ENCODE results near the gene PGC.

The PGC gene

DNA sequence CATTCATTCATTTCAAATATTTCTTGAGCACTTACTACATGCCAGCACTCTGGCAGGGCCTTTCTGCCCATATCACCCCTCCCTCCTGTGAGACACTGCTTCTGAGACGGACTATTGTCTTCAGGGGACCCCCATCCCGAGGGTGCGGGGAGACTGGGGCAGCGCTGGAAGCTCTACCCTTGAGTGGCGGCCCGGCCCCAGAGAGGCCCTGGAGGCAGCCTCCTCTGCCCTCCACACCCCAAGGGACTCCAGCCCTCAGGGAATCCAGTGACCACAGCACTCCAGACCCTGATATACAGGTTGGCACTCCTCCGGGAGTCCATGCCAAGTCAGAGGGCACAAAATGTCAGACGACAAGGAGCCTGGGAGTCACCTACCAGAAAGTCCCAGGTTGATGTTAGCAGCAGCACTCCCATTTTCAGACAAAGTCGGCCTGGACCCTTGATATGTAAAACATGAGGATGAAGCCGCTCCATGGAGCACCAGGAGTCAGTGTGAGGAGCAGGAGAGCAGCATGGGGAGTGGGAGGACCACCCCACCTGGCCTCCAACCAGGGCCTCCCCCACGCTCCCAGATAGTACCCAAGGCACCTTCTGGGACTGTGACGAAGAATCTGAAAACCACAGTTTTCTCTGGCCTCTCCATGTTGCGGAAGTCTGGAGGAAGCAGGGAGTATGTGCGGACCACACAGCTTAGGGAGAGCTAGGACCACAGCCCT lies 32.5 kb downstream of the PGC start:
- DNase-seq (ENCODE audit: low read depth in 2 of 2) = no peak

GRCh38 chr6:41713650-41714291 lies 33.4 kb downstream of the PGC start:
- DNase-seq (ENCODE audit: low read depth in 2 of 2) = no peak

DNA sequence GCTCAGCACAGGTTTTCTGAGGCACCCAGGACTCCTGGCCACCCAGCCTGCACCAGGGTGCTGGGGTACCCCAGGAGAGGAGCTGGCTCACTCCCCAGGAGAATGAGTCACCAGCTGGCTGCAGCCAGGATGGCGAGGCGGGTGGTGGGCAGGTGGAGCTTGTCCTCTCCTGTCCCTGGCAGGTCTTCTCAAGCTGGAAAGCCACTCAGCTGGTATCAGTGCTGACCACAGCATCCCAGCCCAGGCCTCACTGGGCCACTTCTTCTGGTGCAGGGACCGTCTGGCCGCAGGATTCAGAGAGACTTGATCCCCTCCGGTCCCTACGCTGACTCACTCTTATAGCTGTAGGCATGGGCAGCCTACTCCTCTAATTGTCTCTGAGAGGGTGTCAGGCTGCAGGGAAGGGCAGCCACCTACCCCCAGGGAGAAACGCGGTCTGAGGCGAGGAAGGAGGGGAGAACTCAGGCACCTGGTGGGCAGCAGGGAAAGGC lies 34.0 kb downstream of the PGC start:
- no peak for DNase-seq (ENCODE audit: low read depth in 2 of 2)

DNA sequence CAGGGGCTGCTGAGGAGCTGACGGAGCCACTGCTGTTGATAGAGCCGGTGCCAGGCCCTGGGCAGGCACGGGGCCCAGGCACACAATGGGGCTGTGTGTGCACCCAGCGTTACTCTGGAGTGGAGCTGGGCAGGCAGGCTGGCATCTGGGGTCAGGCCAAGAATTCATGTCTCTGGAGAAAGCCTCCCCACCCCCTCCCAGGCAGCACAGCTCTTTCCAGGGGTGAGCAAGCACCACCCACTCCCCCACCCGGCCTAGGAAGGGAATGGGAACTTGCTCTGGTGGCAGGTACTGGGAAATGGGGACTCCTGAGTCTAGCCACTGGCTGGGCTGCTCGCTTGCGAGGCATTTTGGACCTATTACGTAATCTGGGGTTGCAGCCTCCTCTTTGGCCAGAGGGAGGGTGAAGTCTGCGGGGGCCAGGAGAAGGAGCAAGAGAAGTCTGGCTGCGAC lies 34.5 kb downstream of the PGC start:
- DNase-seq (ENCODE audit: low read depth in 2 of 2) = no peak

DNA sequence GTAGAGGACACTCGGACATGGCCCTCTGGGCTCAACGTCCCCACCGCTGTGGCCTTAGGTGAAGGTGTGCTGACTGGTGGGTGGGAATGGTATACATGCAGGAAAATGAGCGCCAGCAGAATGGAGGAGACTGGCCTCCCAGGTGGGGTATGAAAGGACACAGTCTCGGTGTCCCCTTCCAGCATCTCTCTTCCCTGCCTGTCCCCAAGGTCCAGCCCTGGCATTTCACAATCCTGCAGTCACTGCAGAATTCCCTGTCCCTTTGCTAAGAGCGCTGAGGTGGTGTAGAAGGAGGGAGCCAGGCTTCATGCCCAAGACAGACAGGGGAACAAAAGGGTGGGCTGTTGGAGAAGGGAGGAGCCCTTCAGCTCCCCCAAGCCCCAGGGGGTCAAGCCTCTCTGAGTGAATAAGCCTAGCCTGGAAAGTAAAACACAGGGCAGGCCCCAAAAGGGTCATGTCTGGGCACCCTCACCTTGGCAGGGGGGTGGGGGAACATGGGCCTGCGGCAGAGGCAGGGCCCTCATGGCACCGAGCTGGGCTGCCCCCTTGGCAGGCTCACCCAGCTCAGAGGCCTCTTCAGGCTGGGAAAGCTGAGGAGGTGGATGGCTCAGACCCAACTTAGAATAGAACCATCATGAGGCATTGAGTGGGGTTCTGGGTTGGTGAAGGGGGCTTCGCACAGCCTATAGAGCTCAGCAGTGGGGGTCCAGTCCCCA lies 35.7 kb downstream of the PGC start:
- DNase-seq (ENCODE audit: low read depth in 2 of 2) = no peak

DNA sequence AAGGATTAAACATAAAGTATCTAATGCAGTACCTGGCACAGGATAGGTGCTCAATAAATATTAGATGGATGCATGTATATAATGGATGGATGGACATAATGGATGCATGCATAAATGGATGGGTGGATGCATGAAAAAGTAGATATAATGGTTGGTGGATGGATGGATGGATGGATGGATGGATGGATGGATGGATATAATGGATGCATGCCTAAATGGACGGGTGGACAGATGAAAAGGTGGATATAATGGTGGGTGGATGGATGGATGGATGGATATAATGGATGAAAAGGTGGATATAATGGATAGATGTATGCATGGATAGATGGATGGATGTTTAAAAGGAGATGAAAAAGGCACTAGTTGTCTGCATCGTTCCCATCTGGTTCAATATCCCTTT lies 37.8 kb downstream of the PGC start:
- DNase-seq (ENCODE audit: low read depth in 2 of 2) = no peak

DNA sequence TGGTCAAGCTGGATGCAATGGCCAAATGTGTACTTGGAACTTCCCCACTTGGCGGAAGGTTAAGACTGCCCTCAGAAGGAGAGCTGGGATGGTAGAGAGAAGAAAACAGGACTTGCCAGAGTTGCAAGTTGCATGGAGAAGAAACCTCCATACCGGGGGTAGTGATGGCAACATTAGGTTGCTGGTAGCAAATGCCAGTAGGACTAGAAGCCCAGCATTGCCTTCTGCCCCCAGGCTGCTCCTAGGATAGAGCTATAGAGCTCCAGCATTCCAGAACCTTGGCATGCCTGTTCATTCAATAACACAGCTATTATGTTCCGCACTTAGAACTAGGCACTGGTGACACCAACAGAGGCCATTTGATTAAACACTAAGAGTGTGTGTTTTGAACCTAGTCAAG lies 38.3 kb downstream of the PGC start:
- no peak for DNase-seq (ENCODE audit: low read depth in 2 of 2)

DNA sequence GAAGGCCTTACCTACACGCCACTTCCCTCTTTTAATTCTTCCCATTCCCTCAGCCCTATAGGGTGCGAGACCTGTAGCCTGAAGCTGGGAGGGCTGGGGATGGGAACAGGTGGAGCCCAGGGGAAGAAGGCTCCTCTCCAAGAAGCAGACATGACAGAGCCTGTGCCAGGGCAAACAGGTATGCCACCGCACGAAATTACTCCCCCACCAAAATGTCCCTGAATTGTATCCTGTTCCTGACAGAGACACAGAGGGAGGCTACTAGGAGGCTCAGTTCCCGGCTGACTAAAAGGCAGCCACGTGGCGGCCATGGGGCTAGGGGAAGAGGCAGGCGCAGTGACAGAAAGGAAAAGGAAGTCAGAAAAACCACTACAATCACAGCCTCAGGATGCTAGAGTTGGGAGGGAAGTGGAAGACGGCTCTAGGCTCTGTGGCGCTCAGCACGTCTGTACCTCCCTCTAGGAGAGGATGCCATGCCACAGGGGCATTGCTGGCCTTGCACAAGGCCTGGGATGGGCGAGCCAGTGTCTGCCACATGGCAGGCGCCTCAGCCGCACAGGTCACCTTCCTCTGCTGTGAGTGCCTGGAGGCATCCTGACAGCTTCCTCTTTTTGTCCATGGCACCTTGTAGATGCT lies 39.5 kb downstream of the PGC start:
- DNase-seq (ENCODE audit: low read depth in 2 of 2) = no peak

DNA sequence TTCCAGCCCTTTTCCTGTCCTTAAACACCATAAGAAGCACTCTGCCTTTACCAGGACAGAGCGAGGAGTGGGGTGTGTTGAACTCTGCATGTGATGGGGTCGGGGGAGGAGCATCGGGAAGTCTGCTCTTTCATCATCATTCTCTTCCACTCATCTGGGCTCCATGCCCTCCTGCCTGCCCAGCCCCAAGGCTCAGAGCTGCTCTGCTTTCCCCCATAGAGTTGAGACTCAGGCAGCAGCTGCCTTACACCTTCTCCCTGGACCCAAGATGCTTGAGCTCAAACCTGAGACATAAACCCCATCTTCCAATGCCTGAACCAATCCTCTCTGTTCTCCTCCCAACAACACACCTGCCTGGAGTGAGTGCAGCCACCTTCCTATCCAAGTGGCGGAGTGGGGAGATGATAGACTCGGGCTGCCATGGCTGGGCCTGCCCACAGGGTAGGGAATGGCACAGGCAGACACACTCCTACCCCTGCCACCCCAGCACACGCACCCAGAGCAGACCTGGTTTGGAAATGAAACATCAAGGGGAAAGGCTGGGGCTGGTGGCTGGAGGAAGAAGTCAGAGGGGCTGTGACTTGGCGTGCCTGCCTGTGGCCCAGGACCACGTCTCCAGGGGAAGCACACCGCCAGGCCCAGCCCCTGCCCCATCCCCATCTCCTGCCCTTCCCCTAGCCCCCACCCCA lies 40.2 kb downstream of the PGC start:
- no peak for DNase-seq (ENCODE audit: low read depth in 2 of 2)

DNA sequence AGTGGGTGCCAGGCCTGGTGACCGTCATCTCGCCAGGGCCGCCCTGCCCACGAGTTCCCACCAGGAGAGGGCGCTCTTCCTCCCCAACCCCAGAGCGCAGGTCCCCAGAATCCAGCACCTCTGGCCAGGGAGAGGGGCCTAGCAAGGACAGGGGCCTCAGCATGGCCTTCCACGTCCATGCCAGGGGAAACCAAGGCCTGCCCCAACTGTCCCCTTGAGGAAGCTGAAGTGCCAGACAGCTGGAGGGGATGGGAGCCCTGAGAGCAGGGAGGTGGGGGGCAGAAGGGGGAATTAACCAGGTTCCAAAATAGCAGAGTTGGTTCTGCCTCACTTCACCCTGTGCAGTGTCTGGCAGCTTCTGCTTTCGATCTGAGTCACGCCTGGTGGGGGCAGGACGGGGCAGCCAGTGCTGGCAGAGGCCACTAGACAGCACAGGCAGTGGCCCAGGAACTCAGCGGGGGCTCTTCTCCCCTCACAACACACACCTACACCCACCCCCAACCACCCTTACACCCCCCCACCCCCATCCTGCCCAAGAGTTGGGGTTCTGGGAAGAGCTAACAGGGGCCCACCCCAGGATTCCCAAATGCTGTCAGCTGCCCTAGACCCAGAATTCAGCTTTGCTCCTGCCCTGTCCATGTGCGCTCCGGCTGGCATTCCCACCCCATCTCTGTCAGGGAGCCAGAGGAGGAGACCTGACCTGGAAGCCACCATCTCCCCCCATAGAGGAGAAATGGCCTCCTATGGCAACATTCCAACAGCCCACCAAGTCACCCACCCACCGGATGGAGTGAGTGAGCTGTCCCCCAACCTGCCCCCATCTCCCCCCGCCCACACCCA lies 41.0 kb downstream of the PGC start:
- peak; percentile 21 to 29 for DNase-seq (ENCODE audit: low read depth in 2 of 2)

DNA sequence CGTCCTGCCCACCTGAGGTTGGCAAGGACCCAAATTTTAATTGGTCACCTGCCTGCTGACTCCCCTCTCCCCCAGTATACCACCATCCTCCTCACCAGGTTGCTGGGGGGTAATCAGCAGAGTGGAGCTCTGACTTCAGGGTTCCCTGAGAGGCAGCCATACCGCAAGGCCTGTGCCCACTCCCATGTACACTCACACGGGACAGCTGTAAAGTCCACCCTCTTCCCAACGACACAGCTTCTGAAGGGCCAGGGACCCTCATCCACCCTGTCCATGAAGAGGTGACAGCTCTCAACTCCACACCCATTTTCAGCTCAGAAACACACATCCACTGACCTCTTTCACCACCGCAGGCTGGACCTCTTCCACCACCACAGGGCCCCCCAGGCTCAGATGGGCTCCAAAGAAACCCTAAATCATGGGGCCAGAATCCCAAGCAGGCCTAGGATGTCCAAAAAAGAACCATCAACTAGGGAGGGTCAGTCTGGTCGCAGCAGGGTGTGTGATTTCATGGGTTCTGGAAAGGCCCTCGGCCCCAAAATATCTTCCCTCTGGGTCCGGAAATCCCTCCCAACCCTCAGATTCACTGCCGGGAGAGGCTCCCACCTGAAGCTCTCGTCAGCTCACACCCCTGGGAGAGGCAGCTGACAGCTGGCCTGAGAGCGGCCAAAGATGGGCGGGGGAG lies 41.7 kb downstream of the PGC start:
- DNase-seq (ENCODE audit: low read depth in 2 of 2) = no peak

DNA sequence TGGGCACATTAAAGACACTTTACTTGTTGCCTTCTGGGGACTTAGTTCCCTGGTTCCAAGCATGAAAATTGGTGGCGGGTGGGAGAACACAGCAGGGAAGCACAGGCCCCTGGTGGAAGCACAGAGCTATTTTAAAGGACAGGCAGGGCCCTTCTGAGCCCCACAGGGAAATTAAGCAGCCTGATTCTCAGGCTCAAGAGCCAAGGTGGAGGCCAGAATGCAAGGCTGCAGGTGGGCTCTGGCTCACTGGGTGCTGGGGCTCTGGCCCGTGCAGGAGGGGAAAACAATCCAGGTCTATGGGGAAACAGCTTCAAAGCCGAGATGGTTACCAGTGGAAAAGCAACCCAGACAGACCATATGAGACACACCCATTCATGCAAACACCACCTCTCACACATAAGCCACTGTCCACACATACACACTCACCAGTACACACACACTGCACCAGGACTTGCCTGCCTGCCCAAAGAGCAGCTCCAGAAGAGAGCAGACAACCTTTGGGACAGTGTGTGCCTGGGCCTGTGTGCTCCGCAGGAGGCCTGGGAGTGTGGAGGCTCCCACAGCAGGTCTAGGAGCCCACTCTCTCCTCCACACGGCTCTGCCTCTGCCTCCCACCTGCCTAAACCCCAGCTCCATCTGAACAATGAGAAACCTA lies 42.4 kb downstream of the PGC start:
- no peak for DNase-seq (ENCODE audit: low read depth in 2 of 2)

GRCh38 chr6:41704028-41704427 lies 43.2 kb downstream of the PGC start:
- DNase-seq (ENCODE audit: low read depth in 2 of 2) = no peak

DNA sequence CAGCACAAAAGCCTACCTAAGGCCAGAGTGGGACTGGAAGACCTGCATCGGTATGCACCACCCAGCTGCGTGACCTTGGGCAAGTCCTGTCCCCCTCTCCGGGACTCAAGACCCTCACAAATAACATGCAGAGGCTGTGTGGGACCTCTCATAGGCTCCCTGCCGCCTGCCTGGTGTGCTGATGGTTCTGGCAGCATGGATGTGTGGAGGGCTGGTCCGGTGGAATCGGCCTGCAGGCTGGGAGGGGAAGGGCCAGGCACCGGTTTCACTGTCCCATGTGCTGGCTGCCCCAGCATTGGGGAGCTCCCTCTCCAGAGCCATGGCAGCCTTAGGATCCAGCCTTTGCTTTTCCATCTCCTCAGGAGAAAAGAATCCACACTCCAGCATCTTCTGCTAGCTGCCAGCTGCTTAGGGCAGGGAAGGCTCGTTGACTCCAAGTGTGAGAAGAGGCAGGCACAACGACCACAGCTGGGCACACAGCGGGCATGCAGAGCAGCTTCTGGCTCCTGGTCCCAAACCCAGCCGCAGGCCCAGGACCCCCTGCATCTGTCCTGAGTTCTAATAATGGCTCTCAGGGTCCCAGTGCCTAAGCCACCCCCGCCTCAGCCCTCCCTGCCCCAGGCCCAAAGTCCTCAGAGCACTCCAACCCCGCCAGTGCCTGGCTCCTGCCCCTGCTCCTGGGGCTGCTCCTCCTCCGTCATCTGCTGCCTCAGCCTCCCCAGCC lies 44.3 kb downstream of the PGC start:
- no peak for DNase-seq (ENCODE audit: low read depth in 2 of 2)

DNA sequence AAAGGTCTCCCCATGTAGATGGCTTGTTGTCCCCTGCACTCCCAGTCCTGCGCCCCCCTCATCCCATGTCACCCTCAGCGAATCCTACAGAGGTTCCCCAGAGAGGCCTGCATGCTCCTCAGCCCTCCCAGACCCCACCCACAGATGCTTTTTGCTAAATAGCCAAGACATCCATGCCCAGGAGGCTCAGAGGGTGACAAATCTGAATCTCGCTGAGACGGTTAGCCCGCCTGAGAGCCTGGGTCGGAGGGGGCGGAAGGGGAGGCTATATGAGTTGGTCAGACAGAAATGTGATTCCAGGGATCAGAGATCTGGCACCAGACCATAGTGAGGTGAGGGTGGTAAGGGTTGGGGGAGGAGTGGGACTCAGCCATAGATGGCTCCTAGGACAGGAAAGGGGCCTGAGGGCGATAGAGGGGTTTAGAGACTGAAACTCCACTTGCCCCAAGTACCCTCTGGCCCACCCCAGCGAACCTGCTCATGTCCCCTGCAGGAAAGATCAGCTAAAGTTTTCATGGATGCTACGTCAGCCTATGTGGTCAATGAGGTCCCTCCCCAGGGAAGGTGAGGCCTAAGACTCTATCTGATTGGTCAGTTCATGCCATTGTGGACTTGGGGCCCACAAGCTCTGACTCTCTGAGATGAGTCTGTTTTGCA lies 45.0 kb downstream of the PGC start:
- no peak for DNase-seq (ENCODE audit: low read depth in 2 of 2)

DNA sequence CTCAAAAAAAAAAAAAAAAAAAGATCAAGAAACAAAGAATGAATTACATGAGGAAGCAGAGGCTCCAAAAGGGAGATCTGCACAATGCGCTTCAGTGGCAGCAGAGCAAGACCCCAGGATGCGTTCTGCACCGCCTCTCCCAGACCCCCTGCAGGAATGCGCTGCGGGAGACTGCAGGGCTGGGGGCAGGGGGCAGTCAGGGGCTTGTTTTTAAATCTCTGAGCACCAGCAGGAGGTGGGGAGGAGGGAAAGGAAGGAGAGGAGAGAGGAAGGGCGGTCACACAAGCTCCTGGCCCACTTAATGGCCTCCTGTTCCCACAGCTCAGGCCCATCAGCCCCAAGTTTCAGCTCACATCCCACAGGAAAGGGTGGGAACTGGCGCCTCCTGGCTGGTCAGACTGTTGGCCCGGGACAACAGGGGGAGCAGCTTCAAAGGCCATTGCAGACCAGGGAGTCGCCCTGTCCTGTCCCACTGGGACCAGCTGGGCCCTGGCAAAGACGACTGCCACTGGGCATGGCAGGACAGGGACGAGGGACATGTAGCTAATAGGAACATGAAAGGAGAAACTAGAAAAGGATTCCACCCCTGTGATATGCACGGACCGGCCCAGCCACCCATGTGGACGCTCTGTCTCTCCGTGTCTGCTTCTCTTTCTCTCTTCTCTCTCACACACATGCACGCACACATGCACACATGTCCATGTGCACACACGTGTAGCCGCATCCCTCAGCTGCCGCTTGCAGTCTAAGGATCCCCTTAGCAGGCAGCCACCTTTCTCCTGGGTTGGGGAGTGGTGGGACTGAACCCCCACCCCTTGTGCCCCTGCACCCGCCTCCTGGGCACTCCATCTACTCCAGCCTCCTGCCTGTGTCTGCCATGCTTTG lies 46.5 kb downstream of the PGC start:
- DNase-seq (ENCODE audit: low read depth in 2 of 2) = no peak

- DNase-seq (ENCODE audit: low read depth in 2 of 2) = no peak
Observed at GRCh38 chr6:41699063-41699462, 48.1 kb downstream of the PGC start.

Measured in stimulated activated CD8-positive, alpha-beta memory T cell treated with anti-CD3 and anti-CD28 coated beads, Interleukin-2, amount 100 ng/mL, for 1 hour (primary cell).